Activated CD8-positive, alpha-beta memory T cell treated with anti-CD3 and anti-CD28 coated beads for 1 hour (primary cell): ENCODE measurements around the gene NIPA2.
"Not testable (repeated sequence)": the region's sequence is repeated elsewhere in the genome, so short reads cannot be mapped to it uniquely, and the experiment has no call there.

Experiments used
- DNase-seq, 2 donors: peaks; one replicate each; pipeline ENCODE4 v3.0.0-alpha.2; 2020; ENCODE audit warnings: low read depth in 1 of 2; ENCODE audit errors: extremely low read depth in 1 of 2

NIPA2 gene

GRCh38 chr15:22838292-22839042, at the start of gene NIPA2:
TSS of gene NIPA2 (plus strand) at chr15:22838666. CDS start at chr15:22851732, 13,066 bp downstream.
- peak; percentile 95 to 99 for DNase-seq

GRCh38 chr15:22794063-22794462, 44.4 kb upstream of the NIPA2 start:
- no peak for DNase-seq

GRCh38 chr15:22794621-22795167, 43.8 kb upstream of the NIPA2 start:
- no peak for DNase-seq

- DNase-seq = no peak
These were observed 43.0 kb upstream of the NIPA2 start for GRCh38 chr15:22795206-22796063.

GRCh38 chr15:22796079-22796478, 42.4 kb upstream of the NIPA2 start:
- DNase-seq = no peak

- no peak for DNase-seq
These were observed 38.6 kb upstream of the NIPA2 start for GRCh38 chr15:22799902-22800301.

- not testable (repeated sequence) for DNase-seq
These were observed 35.5 kb upstream of the NIPA2 start for GRCh38 chr15:22803006-22803405.

GRCh38 chr15:22806156-22806555, 32.3 kb upstream of the NIPA2 start:
- DNase-seq = no peak

- DNase-seq = no peak
These were observed 31.8 kb upstream of the NIPA2 start for GRCh38 chr15:22806664-22807063.

GRCh38 chr15:22807831-22808230, 30.6 kb upstream of the NIPA2 start:
- not testable (repeated sequence) for DNase-seq

- DNase-seq = no peak
These were observed 30.2 kb upstream of the NIPA2 start for GRCh38 chr15:22808240-22808639.

- no peak for DNase-seq
These were observed 29.6 kb upstream of the NIPA2 start for GRCh38 chr15:22808761-22809280.

- DNase-seq = no peak
These were observed 28.2 kb upstream of the NIPA2 start for GRCh38 chr15:22810033-22810852.

GRCh38 chr15:22810853-22811338, 27.6 kb upstream of the NIPA2 start:
- no peak for DNase-seq

- no peak for DNase-seq
These were observed 26.8 kb upstream of the NIPA2 start for GRCh38 chr15:22811640-22812039.

GRCh38 chr15:22813844-22814243, 24.6 kb upstream of the NIPA2 start:
- DNase-seq = no peak

GRCh38 chr15:22815766-22816165, 22.7 kb upstream of the NIPA2 start:
- no peak for DNase-seq

GRCh38 chr15:22819651-22820050, 18.8 kb upstream of the NIPA2 start:
- DNase-seq = no peak

- no peak for DNase-seq
These were observed 14.9 kb upstream of the NIPA2 start for GRCh38 chr15:22823495-22824128.

GRCh38 chr15:22827125-22827524, 11.3 kb upstream of the NIPA2 start:
- DNase-seq = no peak
